HL-60 (cell line): ENCODE measurements around the gene CCL3.
"Not testable (repeated sequence)": the region's sequence is repeated elsewhere in the genome, so short reads cannot be mapped to it uniquely, and the experiment has no call there.

Experiments used
- CTCF ChIP-seq: IDR thresholded peaks from one replicate; pipeline ENCODE4 v1.5.1; 2011; ENCODE audit warnings: low read length, control low read depth, inconsistent platforms; ENCODE audit not compliant: insufficient read depth
- GABPA ChIP-seq: IDR thresholded peaks from 2 replicates; pipeline ENCODE4 v1.6.1; 2012; ENCODE audit warnings: low read depth
- POLR2AphosphoS5 ChIP-seq: IDR thresholded peaks from 2 replicates; pipeline ENCODE4 v1.6.1; 2012; ENCODE audit warnings: low read depth
- REST ChIP-seq: IDR thresholded peaks from 2 replicates; pipeline ENCODE4 v1.6.1; 2012; ENCODE audit warnings: low read depth; ENCODE audit not compliant: insufficient replicate concordance
- SPI1 ChIP-seq: IDR thresholded peaks from 2 replicates; pipeline ENCODE4 v1.6.1; 2012; ENCODE audit warnings: low read depth, mild to moderate bottlenecking, borderline replicate concordance

GRCh38 chr17:36108265-36108664 lies 18.3 kb upstream of the CCL3 start:
- TF ChIP-seq CTCF, POLR2AphosphoS5, GABPA, REST, SPI1: not testable (repeated sequence)
